Measurements from ENCODE around the gene FBXW11. TPM values are rescaled to one million over a fixed set of nuclear protein-coding genes. Genes with fewer than 3 reads are reported as not detected.

FBXW11 gene
- total RNA-seq, 1 experiment from 2014 or later = 46.3 TPM

DNA sequence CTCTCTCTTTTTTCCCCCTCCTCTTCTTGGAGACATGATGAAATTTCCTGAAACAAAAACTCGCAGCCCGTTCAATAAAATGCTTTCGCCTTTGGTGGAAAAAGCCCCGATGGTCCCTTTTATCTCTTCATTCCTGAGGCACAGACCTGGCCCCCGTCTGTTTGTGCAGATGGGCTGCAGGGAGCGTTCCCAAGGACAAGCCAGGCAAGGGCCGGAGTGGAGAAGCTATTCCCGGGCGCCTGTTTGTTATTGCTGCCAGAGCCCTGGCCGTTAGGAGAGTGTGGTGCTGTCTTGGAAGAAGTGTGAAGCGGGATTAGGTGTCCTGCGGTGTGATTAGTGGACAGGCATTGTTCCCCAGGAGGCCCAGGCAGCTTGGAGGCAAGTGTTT is 149.0 kb downstream of the FBXW11 start:
- Histone ChIP-seq H3K4me1 (no peaks in the 10 kb centered on the region), H3K9me3 (no peaks in the 10 kb centered on the region), H3K27me3 (replicated peaks; ENCODE audit: control insufficient read depth, insufficient read depth, low read length) (no peaks in the 10 kb centered on the region), H3K36me3 (ENCODE audit: control insufficient read depth, insufficient read depth, low read length) (peaks cover 2% of the 10 kb centered on the region), H3K4me3 (ENCODE audit: low read depth, low read length) (no peak overlapping the region)
- intact Hi-C loops (cut with micrococcal nuclease; ENCODE audit: unreplicated experiment) = no loop called here
- H3K36me3 Mint-ChIP-seq (ENCODE audit: insufficient read depth, unreplicated experiment) = peaks cover 13% of the 10 kb centered on the region
- no peaks in the 10 kb centered on the region for H3K27me3 Mint-ChIP-seq (ENCODE audit: insufficient read depth, unreplicated experiment)
- peak overlapping the region; percentile 46 for H3K27ac Mint-ChIP-seq (ENCODE audit: unreplicated experiment)
- POLR2A ChIA-PET = no interaction called here
- no peaks in the 10 kb centered on the region for H3K4me1 Mint-ChIP-seq (ENCODE audit: low read depth, unreplicated experiment)
- TF ChIP-seq, protein P1, sequence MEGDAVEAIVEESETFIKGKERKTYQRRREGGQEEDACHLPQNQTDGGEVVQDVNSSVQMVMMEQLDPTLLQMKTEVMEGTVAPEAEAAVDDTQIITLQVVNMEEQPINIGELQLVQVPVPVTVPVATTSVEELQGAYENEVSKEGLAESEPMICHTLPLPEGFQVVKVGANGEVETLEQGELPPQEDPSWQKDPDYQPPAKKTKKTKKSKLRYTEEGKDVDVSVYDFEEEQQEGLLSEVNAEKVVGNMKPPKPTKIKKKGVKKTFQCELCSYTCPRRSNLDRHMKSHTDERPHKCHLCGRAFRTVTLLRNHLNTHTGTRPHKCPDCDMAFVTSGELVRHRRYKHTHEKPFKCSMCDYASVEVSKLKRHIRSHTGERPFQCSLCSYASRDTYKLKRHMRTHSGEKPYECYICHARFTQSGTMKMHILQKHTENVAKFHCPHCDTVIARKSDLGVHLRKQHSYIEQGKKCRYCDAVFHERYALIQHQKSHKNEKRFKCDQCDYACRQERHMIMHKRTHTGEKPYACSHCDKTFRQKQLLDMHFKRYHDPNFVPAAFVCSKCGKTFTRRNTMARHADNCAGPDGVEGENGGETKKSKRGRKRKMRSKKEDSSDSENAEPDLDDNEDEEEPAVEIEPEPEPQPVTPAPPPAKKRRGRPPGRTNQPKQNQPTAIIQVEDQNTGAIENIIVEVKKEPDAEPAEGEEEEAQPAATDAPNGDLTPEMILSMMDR (IDR thresholded peaks at IDR 0.05; ENCODE audit: insufficient read depth in 1 of 2, low read depth in 1 of 2, low read length in 1 of 2, severe bottlenecking in 1 of 2, unreplicated experiment in 1 of 2) = no peak
- no peaks in the 10 kb centered on the region for H3K9me3 Mint-ChIP-seq (ENCODE audit: unreplicated experiment)
- no peak overlapping the region for H3K4me3 Mint-ChIP-seq (ENCODE audit: unreplicated experiment)
- DNase-seq = no peak
- CTCF ChIA-PET = no interaction called here
- no TSS peak for BruUV-seq (replicated peaks)

DNA sequence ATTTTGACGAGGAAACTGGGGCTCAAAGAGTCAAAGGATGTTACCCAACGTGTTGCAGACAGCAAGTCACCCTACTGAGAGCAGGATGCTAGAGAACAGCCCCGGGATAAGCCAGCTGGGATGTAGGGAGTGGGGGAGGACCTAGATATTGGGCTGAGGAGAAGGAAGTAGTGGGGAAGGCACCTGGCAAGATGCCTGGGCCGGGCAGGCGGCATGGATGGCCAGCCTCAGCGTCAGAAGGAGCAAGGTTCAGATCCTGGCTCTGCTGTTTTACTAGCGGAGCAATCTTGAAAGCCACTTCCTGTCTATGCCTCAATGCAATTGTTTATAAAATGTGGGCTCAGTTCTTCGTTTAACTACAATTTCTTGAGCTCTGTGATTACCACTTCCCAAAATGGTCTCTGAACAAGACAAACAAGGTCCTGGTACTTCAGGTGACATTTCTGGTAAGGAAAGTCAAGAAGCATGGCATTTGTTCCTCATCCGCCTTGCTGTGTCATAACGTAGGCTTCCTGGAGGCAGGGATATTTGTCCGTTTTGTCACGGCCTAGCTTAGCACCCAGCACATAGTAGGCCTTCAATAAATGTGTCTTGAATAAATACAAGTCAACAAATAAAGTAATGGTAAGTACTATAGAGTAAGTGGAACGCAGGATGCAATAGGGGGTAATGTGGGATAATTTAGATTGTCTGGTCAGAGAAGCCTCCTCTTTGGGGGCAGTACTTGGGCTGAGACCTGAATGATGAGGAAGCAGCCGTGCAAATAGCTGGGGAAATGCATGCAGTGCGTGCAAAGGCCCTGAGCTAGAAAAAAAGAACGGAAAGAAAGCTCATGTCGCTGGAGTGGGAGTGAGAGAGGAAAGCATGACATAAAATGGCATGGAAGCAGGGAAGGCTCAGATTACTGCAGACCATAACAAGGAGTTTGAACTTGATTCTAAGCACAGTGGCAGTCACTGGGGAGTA is 150.4 kb downstream of the FBXW11 start:
- H3K4me3 Mint-ChIP-seq (ENCODE audit: unreplicated experiment) = no peak overlapping the region
- peaks cover 3% of the 10 kb centered on the region for H3K4me1 Mint-ChIP-seq (ENCODE audit: low read depth, unreplicated experiment)
- no peaks in the 10 kb centered on the region for H3K9me3 ChIP-seq
- H3K27ac Mint-ChIP-seq (ENCODE audit: unreplicated experiment) = no peak overlapping the region
- no peak overlapping the region for H3K4me3 ChIP-seq (ENCODE audit: low read depth, low read length)
- H3K27me3 Mint-ChIP-seq (ENCODE audit: insufficient read depth, unreplicated experiment) = no peaks in the 10 kb centered on the region
- H3K4me1 ChIP-seq = no peaks in the 10 kb centered on the region
- H3K36me3 ChIP-seq (ENCODE audit: control insufficient read depth, insufficient read depth, low read length) = peaks cover 1% of the 10 kb centered on the region; the same call in 1 of the 2 replicates
- peaks cover 13% of the 10 kb centered on the region for H3K36me3 Mint-ChIP-seq (ENCODE audit: insufficient read depth, unreplicated experiment)
- ChIA-PET CTCF (interaction anchor here (0.5 to 0.6 kb wide), 2 partner anchors 301 to 1178 kb away, joined by 3 read pairs; no protein-coding TSS in a partner anchor), POLR2A (no interaction called here)
- no TSS peak for BruUV-seq (replicated peaks)
- H3K27me3 ChIP-seq (replicated peaks; ENCODE audit: control insufficient read depth, insufficient read depth, low read length) = no peaks in the 10 kb centered on the region
- TF ChIP-seq, protein P1 (IDR thresholded peaks at IDR 0.05; ENCODE audit: insufficient read depth in 1 of 2, low read depth in 1 of 2, low read length in 1 of 2, severe bottlenecking in 1 of 2, unreplicated experiment in 1 of 2) = no peak
- H3K9me3 Mint-ChIP-seq (ENCODE audit: unreplicated experiment) = no peaks in the 10 kb centered on the region
- DNase-seq = no peak
- intact Hi-C loops (cut with micrococcal nuclease; ENCODE audit: unreplicated experiment) = no loop called here

DNA sequence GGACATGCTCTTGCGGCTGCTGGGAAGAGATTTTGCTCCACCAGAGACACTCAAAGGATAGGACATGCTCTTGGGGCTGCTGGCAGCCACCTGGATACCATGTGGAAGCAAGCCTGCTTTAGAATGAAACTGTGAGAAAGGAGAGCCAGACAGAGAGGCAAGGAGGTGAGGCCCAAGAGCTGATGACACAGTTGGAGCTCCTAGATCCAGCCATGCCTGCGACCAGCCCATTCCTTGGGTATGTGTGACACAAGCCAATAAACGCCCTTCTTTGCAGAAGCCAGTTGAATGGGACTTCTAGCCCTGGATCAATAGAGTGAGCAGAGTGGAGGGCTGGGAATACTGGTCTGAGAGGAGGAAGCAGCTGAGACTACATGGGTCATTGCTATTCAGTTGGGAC is 151.2 kb downstream of the FBXW11 start:
- no TSS peak for BruUV-seq (replicated peaks)
- Histone ChIP-seq H3K4me1 (no peaks in the 10 kb centered on the region), H3K27me3 (replicated peaks; ENCODE audit: control insufficient read depth, insufficient read depth, low read length) (no peaks in the 10 kb centered on the region), H3K36me3 (ENCODE audit: control insufficient read depth, insufficient read depth, low read length) (peaks cover 1% of the 10 kb centered on the region; the same call in 1 of the 2 replicates), H3K4me3 (ENCODE audit: low read depth, low read length) (no peak overlapping the region), H3K9me3 (no peaks in the 10 kb centered on the region)
- TF ChIP-seq, protein P1 (IDR thresholded peaks at IDR 0.05; ENCODE audit: insufficient read depth in 1 of 2, low read depth in 1 of 2, low read length in 1 of 2, severe bottlenecking in 1 of 2, unreplicated experiment in 1 of 2) = no peak
- CTCF ChIA-PET = no interaction called here
- Mint-ChIP-seq H3K36me3 (ENCODE audit: insufficient read depth, unreplicated experiment) (peaks cover 13% of the 10 kb centered on the region), H3K27ac (ENCODE audit: unreplicated experiment) (no peak overlapping the region), H3K27me3 (ENCODE audit: insufficient read depth, unreplicated experiment) (no peaks in the 10 kb centered on the region), H3K9me3 (ENCODE audit: unreplicated experiment) (no peaks in the 10 kb centered on the region), H3K4me3 (ENCODE audit: unreplicated experiment) (no peak overlapping the region), H3K4me1 (ENCODE audit: low read depth, unreplicated experiment) (peaks cover 10% of the 10 kb centered on the region)
- intact Hi-C loops (cut with micrococcal nuclease; ENCODE audit: unreplicated experiment) = no loop called here
- no peak for DNase-seq
- POLR2A ChIA-PET = no interaction called here
